HepG2 (cell line): ENCODE results near the gene PEX5L.

Source experiments
- FOXK2 ChIP-seq: fragments of 450-650 bp; IDR thresholded peaks from 2 replicates; pipeline ENCODE4 v1.6.1; 2016
- ZBTB7B ChIP-seq: sonication (generic); formaldehyde crosslinking; IDR thresholded peaks from 2 replicates; pipeline ENCODE4 v1.4.0; 2020; ENCODE audit warnings: missing genetic modification reagents

GRCh38 chr3:179794355-179794754 is 242.4 kb downstream of the PEX5L start:
- TF ChIP-seq FOXK2 (no peak), ZBTB7B (CRISPR knock-in tag) (no peak)
